Muscle of back (tissue), 11 donors: ENCODE measurements around the gene AKT1S1. TPM values are rescaled to one million over a fixed set of nuclear protein-coding genes. Genes with fewer than 3 reads are reported as not detected.

Source experiments
- DNase-seq, 3 donors: peaks; one replicate each; pipeline versions ENCODE4 v3.0.0 to v3.0.0-alpha.2; 2013
- polyA plus RNA-seq, 10 donors: library from polyadenylated mRNA; unstranded; fragments of 120-200 nt; gene quantifications; one replicate each; pipeline ENCODE4 v1.2.1, GENCODE V29; 2013; ENCODE audit not compliant: insufficient read length in 10 of 10

AKT1S1 gene
- polyA plus RNA-seq, 10 donors, result 27.4 to 39.4 (median 32.2) TPM

GRCh38 chr19:49855676-49856573 lies 21.2 kb downstream of the AKT1S1 start:
- DNase-seq, result no peak

- no peak for DNase-seq
Observed at GRCh38 chr19:49855277-49855675, 21.9 kb downstream of the AKT1S1 start.

- no peak for DNase-seq
Observed at GRCh38 chr19:49854378-49855263, 22.5 kb downstream of the AKT1S1 start.

DNA sequence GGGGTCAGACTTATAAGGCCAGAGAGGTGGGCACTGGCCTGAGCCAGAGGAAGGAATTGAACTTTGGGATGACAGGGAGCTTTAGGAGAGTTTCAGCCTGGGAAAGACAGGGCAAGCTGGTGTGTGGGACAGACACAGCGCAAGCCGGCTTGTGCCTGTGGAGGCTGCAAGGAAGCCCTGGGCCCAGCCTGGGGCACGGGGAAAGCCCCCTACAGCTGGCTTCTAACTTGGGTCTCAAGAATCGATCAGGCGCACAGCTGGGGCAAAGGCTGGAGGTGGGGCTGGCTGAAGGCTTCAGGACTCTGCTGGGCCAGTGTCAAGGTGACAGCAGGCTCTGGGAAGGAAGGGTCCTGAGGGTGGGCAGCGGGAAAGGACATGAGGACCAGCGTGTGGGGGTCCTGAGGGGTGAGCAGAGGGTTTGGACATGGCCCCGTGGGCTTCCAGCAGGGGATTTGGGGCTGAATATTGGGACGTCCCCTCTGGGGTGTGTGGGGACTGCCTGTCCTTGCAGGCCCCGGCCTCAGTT lies 23.2 kb downstream of the AKT1S1 start:
- DNase-seq, result no peak

GRCh38 chr19:49852631-49853126 lies 24.5 kb downstream of the AKT1S1 start:
- DNase-seq, result no peak

DNA sequence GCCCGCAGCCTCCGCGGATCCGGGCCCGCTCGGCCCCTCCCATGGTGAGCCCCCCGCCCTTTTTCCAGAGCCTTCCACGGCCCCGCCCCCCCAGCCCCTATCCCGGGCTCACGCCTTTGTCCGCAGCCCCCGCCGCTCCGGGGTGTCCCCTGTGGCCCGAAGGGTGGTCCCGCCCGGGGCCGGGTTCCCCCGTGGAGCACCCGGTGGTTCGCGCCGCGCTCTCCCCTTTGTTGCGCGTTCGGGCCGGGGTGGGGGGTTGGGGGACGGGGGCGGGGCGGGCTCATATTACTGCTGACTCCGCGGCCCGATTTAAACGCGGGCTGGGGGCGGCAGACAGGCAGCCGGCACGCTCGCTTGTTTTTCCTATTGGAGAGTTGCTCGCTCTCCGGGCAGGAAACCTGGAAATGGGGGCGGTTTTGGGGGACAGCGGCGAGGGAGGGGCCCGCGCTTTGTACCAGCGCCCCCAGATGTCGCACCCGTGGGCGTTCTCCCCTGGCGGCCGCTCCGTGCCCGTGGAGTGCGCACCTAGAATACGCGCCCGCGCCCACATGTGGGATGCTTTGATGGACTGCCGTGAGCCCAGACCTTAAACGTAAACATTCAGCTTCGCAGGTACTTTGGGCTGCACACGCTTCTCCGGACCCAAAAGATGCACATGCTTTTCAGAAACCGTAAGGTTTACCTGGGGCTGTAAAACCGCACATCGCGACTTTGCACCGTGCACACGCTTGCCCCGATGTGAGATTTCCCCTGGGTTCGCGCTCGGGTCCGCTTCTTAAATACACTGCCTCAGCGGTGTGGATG lies 25.5 kb downstream of the AKT1S1 start:
- peak in 2 of 3 donors; percentile 44 to 70 for DNase-seq

DNA sequence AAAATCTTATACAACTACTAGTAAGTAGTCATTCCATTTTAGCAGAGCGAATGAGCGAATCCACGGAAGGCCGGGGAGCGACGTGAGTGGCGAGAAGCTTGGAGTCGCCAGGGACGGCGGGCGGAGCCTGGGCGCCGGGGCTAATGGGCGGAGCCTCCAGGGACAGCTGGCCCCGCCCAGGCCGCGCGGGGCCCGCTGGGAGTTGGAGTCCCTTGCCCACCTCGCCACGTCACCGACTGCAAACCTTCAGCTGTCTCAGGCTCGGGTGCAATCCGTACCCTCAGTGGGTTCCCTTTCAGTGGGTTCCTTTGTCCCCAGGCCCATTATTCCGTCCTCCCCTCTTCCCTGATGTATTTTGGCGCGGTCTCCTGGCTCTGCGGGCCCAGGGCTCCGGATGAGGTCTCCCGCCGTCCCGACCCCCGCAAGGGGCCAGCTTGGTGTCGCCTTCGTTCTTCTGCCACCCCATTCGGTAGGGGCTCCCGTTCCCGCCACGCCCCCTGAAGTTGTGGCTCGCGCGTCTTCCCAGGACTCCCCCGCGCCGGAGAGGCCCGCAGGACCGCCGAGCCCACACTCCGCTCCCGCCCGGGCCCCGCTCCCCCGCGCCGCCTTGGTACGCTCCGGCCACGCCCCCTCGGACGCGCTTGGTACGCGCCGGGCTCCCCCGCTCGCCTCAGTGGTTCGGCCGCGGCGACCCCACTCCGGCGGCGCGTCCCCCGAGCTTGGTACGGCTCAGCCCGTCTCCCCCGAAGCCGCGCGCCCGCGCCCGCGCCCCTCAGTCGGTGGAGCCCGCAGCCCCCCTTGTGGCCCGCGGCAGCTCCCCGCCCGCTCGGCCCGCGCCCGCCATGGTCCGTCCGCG lies 26.4 kb downstream of the AKT1S1 start, which contains the start of gene PTOV1:
Gene PTOV1, plus strand, starts transcription at position 673 of the 856 bp plus-strand sequence.
- DNase-seq, result peak; percentile 89 to 96 (median 92)

DNA sequence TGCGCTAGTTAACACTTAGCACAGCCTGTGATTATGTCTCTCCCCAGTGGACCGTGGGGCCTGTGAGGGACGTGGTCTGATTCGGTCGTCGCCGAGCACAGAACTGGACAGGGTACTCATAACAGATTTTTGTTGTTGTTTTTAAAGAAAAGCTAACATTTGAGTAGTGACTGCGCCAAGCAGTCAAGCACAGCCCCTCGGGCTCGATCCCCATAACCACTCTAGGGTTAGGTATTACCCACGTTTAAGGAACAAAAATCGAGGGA lies 27.0 kb downstream of the AKT1S1 start:
- DNase-seq, result no peak

DNA sequence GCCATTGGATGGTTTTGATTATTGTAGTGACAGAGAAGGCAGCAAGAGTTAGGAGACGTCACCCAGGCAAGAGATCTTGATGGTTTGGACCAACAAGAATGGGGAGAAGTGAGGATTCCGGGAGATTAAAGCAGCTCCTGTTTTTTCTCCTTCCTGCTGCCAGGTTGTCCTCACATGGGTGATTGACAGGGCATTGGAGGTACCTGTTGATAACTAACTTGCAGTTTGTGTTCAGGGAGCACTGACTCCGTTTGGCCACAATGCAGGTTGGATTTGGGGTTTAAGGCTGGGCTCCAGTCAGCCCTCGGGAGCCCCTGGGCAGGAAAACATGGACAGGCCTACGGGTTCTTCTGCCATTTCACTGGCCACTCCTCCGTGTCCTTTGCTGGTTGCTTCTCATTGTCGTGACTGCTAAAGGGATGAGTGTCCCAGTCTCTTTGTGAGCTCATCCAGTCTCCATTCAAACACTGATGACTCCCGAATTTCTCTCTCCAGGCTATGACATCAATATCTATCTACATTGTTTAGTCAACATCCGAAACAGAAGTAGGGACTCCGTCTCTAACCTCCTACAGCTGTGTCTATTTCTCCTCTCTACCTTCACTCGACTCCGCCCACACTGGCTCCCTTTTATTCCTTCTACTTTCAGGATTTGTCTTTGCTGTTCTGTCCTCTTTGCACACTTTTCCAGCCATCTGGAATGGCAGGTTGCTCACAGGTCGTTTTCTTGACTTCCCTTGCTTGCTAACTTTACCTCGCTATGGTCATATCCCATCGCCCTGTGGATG lies 27.5 kb downstream of the AKT1S1 start:
- DNase-seq, result no peak

DNA sequence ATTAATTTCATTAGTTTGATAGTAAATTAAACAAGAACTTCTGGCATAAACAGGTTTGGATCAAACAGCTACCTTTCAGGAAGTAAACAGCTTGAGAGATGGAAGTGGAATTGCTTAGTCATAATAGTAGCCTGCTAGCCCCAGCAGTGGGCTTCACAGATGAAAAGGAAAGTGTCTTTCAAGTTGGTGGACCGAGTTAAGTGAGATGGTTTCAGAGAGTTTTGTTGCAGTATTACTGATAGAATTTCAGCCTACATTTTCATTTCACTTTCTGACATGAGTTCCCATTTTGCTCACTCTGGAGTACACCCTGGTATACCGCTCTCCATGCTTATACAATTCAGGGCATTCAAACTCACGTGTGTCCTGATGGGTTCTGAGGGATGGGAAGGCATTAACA lies 28.2 kb downstream of the AKT1S1 start:
- DNase-seq, result no peak

DNA sequence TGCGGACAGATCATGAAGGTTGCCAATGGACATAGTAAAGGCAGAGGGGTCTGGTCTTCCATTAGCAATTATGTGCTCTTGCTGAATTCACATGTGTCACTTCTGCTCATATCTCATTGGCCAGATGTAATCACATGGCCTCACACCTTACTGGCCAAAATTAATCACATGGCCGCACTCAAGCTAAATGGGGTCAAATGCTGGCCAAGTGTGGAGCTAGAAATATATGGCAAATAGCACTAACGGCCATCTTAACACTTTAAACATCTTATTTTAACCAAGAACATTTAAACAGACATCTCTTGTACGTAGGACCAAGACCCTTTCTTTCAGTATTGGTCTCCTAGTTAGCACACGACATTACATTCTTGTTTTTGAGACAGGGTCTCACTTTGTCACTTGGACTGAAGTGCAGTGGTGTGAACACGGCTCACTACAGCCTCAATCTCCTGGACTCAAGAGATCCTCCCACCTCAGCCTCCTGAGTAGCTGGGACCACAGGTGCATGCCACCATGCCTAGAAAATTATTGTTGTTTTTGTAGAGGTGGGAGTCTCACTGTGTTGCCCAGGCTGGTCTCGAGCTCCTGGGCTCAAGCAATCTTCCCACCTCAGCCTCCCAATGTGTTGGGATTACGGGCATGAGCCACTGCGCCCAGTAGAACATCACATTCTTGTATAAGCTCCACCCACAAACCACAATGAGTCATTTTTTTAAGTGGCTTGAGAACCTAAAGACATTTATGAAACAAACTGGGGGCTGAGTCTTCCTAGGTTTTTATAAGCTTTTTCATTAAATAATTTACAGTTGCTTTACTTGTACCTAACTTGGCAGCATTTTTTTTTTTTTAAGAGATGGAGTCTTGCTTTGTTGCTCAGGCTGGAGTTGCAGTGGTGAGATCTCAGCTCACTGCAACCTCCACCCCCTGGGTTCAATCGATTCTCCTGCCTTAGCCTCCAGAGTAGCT lies 29.1 kb downstream of the AKT1S1 start:
- peak in 1 of 3 donors; percentile 52 for DNase-seq

- DNase-seq, result no peak
Observed at GRCh38 chr19:49846408-49846807, 30.7 kb downstream of the AKT1S1 start.

GRCh38 chr19:49845414-49845813 lies 31.7 kb downstream of the AKT1S1 start:
- DNase-seq, result no peak

GRCh38 chr19:49844138-49845095 lies 32.7 kb downstream of the AKT1S1 start:
- DNase-seq, result no peak

GRCh38 chr19:49843265-49843664 lies 33.9 kb downstream of the AKT1S1 start:
- no peak for DNase-seq

- DNase-seq, result no peak
Observed at GRCh38 chr19:49840736-49841249, 36.4 kb downstream of the AKT1S1 start.

DNA sequence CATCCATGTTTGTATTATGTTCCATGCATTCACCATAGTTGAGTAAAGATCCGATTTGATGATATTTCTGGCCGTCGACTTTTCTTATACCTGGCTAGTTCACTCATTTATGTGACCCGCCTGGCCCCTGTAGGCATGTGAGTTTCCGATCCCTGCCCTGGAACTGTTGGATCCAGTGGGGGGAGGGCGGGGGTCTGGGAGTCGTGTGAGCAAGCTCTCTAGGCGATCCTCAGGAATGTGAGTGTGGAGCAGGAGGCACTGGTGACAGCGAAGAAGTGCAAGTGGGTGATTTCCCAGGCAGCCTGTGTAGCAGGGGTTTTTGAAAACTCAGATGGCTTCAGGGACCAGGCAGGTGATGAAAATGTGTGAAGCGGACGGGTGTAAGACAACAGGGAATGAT lies 36.8 kb downstream of the AKT1S1 start:
- DNase-seq, result no peak
